H54 (cell line): ENCODE data around the gene PTPN2.

Experiments used
- DNase-seq: peaks from one replicate; pipeline ENCODE4 v3.0.0; 2011; ENCODE audit warnings: low spot score, mixed read lengths; ENCODE audit not compliant: insufficient read length
- FAIRE-seq: peaks from 3 replicates; lab custom pipeline; 2011; peaks lifted over from hg19 to GRCh38; lab: Jason Lieb, UNC
- POLR2A ChIP-seq: IDR thresholded peaks from 2 replicates; pipeline ENCODE4 v1.6.1; 2011; ENCODE audit warnings: low read depth, mild to moderate bottlenecking, low read length

PTPN2 gene

GRCh38 chr18:12883684-12884405 is at the start of gene PTPN2:
TSS of gene PTPN2 (minus strand) at chr18:12884237. CDS start at chr18:12884141, 96 bp downstream.
- peak; percentile 92 for TF ChIP-seq POLR2A
- FAIRE-seq (no peak), DNase-seq (peak; percentile 95)

- FAIRE-seq, result no peak
- no peak for DNase-seq
- TF ChIP-seq POLR2A, result no peak
Measured at GRCh38 chr18:12933327-12933726, 49.3 kb upstream of the PTPN2 start.

- DNase-seq, result no peak
- TF ChIP-seq POLR2A, result no peak
- no peak for FAIRE-seq
Measured at GRCh38 chr18:12930908-12931307, 46.9 kb upstream of the PTPN2 start.

- FAIRE-seq, result no peak
Measured at GRCh38 chr18:12930376-12930775, 46.3 kb upstream of the PTPN2 start.

GRCh38 chr18:12929477-12930083 is 45.5 kb upstream of the PTPN2 start:
- TF ChIP-seq POLR2A, result no peak
- no peak for DNase-seq
- FAIRE-seq, result no peak

More at GRCh38 chr18:12930376-12930775, 46.3 kb upstream of the PTPN2 start:
- no peak for TF ChIP-seq POLR2A
- DNase-seq, result no peak

GRCh38 chr18:12928641-12929040 is 44.6 kb upstream of the PTPN2 start:
- no peak for FAIRE-seq
- DNase-seq, result no peak
- TF ChIP-seq POLR2A, result no peak

GRCh38 chr18:12928206-12928605 is 44.2 kb upstream of the PTPN2 start:
- FAIRE-seq (no peak), DNase-seq (no peak)
- TF ChIP-seq POLR2A, result no peak

- no peak for FAIRE-seq
- no peak for DNase-seq
- TF ChIP-seq POLR2A, result no peak
Measured at GRCh38 chr18:12924616-12925015, 40.6 kb upstream of the PTPN2 start.

GRCh38 chr18:12922266-12922665 is 38.2 kb upstream of the PTPN2 start:
- no peak for TF ChIP-seq POLR2A
- FAIRE-seq (no peak), DNase-seq (no peak)

GRCh38 chr18:12921178-12921577 is 37.1 kb upstream of the PTPN2 start:
- no peak for TF ChIP-seq POLR2A
- FAIRE-seq (no peak), DNase-seq (no peak)

GRCh38 chr18:12911929-12912703 is 28.1 kb upstream of the PTPN2 start:
- FAIRE-seq (no peak), DNase-seq (no peak)
- TF ChIP-seq POLR2A, result no peak

- FAIRE-seq, result no peak
- DNase-seq, result no peak
- no peak for TF ChIP-seq POLR2A
Measured at GRCh38 chr18:12911025-12911928, 27.2 kb upstream of the PTPN2 start.

GRCh38 chr18:12908706-12909105 is 24.7 kb upstream of the PTPN2 start:
- FAIRE-seq, result no peak

More at GRCh38 chr18:12908706-12909105, 24.7 kb upstream of the PTPN2 start:
- no peak for DNase-seq
- no peak for TF ChIP-seq POLR2A
